ENCODE results near the gene EDC3. TPM values are rescaled to one million over a fixed set of nuclear protein-coding genes. Genes with fewer than 3 reads are reported as not detected.
A peak's percentile ranks its signal among the peaks of the same experiment; 100 is the strongest.

Gene EDC3
- total and polyA plus RNA-seq, 9 of the 15 experiments (the other 6 are each of a cell fraction or from before 2014, with no cell fraction given): 11.7 to 63.9 (median 32.8) TPM

DNA sequence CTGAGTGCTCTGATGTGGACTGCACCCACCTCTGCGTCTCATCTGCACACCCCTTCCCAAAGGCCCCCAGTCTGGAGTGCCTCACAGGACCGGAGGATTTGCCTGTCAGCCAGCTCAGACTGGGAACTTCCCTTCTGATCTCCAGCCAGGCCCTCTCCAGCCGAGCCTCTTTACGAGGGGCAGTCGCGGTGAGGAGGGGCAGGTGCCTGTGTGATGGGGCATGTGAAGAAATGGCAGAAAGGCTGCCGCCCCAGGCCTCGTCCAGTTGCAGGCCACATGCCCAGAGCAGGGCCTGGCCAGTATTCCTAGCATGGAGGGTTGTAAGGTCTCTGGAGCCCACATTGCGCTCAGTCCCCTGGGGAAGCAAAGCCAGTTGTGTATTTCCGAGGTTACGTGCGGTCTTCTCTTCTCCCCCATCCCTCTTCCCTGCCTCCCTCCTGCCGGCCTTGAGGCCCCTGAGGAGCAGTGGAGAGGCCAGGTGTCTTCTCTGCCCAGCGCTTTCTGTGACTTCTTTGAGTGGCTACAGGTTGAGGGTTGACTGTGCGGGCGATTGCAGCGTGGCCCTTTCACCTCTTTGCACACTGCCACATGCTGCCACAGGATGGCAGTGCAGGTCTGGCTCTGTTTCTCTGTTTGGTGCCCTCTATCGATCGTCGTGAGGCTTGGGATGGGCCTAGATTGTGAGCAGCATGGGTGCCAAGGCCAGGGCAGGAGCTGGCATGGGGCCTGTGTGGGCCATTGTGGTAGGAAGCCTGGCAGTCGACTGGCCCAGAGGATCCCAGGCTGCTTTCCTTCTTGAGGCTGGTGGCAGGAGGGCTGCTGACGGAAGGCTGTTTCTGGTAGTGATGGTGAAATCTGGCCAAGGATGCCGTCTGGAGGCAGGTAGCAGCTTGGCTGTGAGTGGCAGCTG is 74.9 kb downstream of the EDC3 start (continued):
- TF ChIP-seq REST (IDR thresholded peaks at IDR 0.05; ENCODE audit: borderline replicate concordance) (peak; percentile 41; the same call in 1 of the 2 replicates), REST (CRISPR knock-in tag; IDR thresholded peaks at IDR 0.05; ENCODE audit: low read depth) (no peak), TCF15 (CRISPR knock-in tag; IDR thresholded peaks at IDR 0.05) (no peak), NFIC (IDR thresholded peaks at IDR 0.05) (peak; percentile 42; the same call in 1 of the 2 replicates), KAT2B (IDR thresholded peaks at IDR 0.05; ENCODE audit: low read depth, low read length) (peak; percentile 76), ZFX (CRISPR knock-in tag; IDR thresholded peaks at IDR 0.05) (peak; percentile 39; the same call in 1 of the 2 replicates), ID3 (CRISPR knock-in tag; IDR thresholded peaks at IDR 0.05) (no peak), ID3 (tag; IDR thresholded peaks at IDR 0.05) (no peak), HMG20A (CRISPR knock-in tag; conservative IDR thresholded peaks at IDR 0.05) (no peak), ETS2 (tag; IDR thresholded peaks at IDR 0.05; ENCODE audit: borderline replicate concordance, poor library complexity, severe bottlenecking) (no peak), RAD21 (CRISPR knock-in tag; conservative IDR thresholded peaks at IDR 0.05 in 1 of 2, IDR thresholded peaks at IDR 0.05 in 1 of 2) (peak; percentile 15 to 62; a peak in 2 of 4 replicates), SMC3 (conservative IDR thresholded peaks at IDR 0.05; ENCODE audit: insufficient read depth, low read depth, low read length) (peak; percentile 86), BRF2 (IDR thresholded peaks at IDR 0.05; ENCODE audit: borderline replicate concordance, insufficient read depth, insufficient read length) (no peak)
- TF ChIP-seq, protein P1, sequence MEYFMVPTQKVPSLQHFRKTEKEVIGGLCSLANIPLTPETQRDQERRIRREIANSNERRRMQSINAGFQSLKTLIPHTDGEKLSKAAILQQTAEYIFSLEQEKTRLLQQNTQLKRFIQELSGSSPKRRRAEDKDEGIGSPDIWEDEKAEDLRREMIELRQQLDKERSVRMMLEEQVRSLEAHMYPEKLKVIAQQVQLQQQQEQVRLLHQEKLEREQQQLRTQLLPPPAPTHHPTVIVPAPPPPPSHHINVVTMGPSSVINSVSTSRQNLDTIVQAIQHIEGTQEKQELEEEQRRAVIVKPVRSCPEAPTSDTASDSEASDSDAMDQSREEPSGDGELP (CRISPR knock-in tag; IDR thresholded peaks at IDR 0.05; ENCODE audit: borderline replicate concordance): peak; percentile 44; the same call in 1 of the 2 replicates

Measured in K562 (cell line).